Dermis blood vessel endothelial cell (primary cell): Measurements from ENCODE around the gene FRY. TPM values are rescaled to one million over a fixed set of nuclear protein-coding genes. Genes with fewer than 3 reads are reported as not detected.

Experiments
- DNase-seq: peaks from one replicate; pipeline ENCODE4 v3.0.0; 2010
- total RNA-seq: library from RNA; depleted of rRNA; stranded (reverse); fragments of >200 nt; gene quantifications from 2 replicates; pipeline ENCODE4 v1.2.3, GENCODE V29; 2014

The FRY gene
- total RNA-seq, 1 donor from 2014 or later, result 127 TPM

DNA sequence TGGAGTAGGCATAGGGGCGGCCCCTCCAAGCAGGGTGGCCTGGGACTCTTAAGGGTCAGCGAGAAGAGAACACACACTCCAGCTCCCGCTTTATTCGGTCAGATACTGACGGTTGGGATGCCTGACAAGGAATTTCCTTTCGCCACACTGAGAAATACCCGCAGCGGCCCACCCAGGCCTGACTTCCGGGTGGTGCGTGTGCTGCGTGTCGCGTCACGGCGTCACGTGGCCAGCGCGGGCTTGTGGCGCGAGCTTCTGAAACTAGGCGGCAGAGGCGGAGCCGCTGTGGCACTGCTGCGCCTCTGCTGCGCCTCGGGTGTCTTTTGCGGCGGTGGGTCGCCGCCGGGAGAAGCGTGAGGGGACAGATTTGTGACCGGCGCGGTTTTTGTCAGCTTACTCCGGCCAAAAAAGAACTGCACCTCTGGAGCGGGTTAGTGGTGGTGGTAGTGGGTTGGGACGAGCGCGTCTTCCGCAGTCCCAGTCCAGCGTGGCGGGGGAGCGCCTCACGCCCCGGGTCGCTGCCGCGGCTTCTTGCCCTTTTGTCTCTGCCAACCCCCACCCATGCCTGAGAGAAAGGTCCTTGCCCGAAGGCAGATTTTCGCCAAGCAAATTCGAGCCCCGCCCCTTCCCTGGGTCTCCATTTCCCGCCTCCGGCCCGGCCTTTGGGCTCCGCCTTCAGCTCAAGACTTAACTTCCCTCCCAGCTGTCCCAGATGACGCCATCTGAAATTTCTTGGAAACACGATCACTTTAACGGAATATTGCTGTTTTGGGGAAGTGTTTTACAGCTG is 283.9 kb downstream of the FRY start, which contains the start of the genes BRCA2 and ZAR1L:
Gene BRCA2 (plus strand): TSS at position 271 of the 790 bp plus-strand sequence. CDS start 953 bp downstream, outside the sequence.
Gene ZAR1L (minus strand): TSS at position 126 of the 790 bp plus-strand sequence. CDS start 3,438 bp downstream, outside the sequence.
- DNase-seq, result peak; percentile 94

GRCh38 chr13:32316028-32316339 is 284.4 kb downstream of the FRY start:
- no peak for DNase-seq

DNA sequence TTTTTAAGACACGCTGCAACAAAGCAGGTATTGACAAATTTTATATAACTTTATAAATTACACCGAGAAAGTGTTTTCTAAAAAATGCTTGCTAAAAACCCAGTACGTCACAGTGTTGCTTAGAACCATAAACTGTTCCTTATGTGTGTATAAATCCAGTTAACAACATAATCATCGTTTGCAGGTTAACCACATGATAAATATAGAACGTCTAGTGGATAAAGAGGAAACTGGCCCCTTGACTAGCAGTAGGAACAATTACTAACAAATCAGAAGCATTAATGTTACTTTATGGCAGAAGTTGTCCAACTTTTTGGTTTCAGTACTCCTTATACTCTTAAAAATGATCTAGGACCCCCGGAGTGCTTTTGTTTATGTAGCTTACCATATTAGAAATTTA is 284.9 kb downstream of the FRY start:
- peak; percentile 3 for DNase-seq

DNA sequence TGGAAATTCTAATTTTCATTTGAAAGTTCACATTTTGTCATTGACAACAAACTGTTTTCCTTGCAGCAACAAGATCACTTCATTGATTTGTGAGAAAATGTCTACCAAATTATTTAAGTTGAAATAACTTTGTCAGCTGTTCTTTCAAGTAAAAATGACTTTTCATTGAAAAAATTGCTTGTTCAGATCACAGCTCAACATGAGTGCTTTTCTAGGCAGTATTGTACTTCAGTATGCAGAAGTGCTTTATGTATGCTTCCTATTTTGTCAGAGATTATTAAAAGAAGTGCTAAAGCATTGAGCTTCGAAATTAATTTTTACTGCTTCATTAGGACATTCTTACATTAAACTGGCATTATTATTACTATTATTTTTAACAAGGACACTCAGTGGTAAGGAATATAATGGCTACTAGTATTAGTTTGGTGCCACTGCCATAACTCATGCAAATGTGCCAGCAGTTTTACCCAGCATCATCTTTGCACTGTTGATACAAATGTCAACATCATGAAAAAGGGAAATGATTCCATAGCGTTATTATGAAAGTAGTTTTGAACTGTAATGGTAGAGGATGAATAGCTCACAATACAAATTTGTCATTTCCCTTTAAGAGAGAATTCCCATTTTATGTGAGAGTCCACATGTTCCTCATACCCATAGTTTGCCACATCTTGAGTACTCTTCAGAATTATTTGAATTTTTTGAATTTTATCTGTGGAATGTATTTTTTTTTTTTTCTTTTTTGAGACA is 286.3 kb downstream of the FRY start:
- DNase-seq, result peak; percentile 7

- no peak for DNase-seq
Measured at GRCh38 chr13:32320528-32320927, 289.0 kb downstream of the FRY start.

GRCh38 chr13:32323912-32324311 is 292.3 kb downstream of the FRY start:
- peak; percentile 46 for DNase-seq

DNA sequence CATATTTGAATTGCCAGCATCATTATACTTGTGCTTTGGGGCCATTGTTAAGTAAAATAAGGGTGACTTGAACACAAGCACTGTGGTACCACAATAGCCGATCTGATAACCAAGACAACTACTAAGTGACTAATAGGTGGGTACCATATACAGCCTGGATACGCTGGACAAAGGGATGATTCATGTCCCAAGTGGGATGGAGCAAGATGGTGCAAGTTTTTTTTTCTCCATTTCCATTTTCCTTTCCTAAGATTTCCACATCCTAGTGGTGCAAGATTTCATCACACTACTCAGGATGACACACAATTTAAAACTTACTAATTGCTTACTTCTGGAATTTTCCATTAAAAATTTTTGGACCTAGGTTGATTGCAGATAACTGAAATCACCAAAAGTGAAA is 298.9 kb downstream of the FRY start:
- peak; percentile 11 for DNase-seq

DNA sequence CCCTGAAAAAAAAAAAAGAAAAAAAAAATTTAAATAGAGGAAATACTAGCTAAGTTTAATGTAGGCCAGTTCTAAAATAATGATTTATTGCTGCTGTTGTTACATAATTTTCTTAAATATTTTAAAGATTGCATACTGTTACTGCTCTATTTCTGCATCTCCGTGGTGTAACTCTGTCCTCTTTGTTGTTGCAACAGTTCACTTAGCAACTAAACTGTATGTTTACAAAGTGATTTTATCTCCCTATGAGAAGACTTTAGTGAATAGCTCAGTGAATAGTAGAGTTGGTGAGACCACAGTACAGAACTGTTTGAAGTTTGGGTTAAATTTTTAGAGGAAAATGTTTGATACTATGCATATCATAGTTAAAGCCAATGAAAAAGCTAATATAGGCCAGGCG is 303.1 kb downstream of the FRY start:
- no peak for DNase-seq

DNA sequence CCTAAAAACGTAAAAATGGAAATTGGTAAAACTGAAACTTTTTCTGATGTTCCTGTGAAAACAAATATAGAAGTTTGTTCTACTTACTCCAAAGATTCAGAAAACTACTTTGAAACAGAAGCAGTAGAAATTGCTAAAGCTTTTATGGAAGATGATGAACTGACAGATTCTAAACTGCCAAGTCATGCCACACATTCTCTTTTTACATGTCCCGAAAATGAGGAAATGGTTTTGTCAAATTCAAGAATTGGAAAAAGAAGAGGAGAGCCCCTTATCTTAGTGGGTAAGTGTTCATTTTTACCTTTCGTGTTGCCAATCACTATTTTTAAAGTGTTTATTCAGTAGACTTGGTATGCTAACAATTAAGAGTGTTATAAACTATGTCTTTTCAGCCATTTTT is 309.3 kb downstream of the FRY start:
- DNase-seq, result no peak

- DNase-seq, result no peak
Measured at GRCh38 chr13:32347651-32348050, 316.1 kb downstream of the FRY start.
